PC-3 (cell line): ENCODE measurements around the gene RAP1GAP. TPM values are rescaled to one million over a fixed set of nuclear protein-coding genes. Genes with fewer than 3 reads are reported as not detected.
A peak's percentile ranks its signal among the peaks of the same experiment; 100 is the strongest.

ENCODE experiments used
- ATAC-seq: fragments of 200-7000 bp; cut with Tn5 transposase; 2 replicates; pipeline ENCODE4 v1.9.1; 2020; ENCODE audit warnings: mild to moderate bottlenecking, moderate library complexity
- BruUV-seq: library from RNA; stranded (reverse); fragments of 400-500 nt; replicated peaks from 2 replicates; lab custom pipeline; 2021; lab: Mats Ljungman, UMichigan
- CTCF ChIA-PET: fragments of 300-600 bp; sonication (Branson Sonifier 250); formaldehyde crosslinking; loops from one replicate; lab custom pipeline; 2022; ENCODE audit warnings: antibody characterized with exemption; lab: Charles Lee
- POLR2A ChIA-PET: fragments of 300-600 bp; sonication (Branson Sonifier 250); formaldehyde crosslinking; loops from one replicate; lab custom pipeline; 2022; ENCODE audit warnings: antibody characterized with exemption; ENCODE audit not compliant: unreplicated experiment; lab: Charles Lee
- DNase-seq: peaks from one replicate; pipeline ENCODE4 v3.0.0-alpha.2; 2015
- H2AFZ ChIP-seq: fragments of 300-600 bp; sonication (generic); 2 replicates; pipeline ENCODE4 v1.6.0; 2016; ENCODE audit warnings: antibody characterized with exemption, low read length
- H3F3A ChIP-seq: fragments of 300-600 bp; sonication (generic); one replicate; pipeline ENCODE4 v1.6.0; 2017; ENCODE audit warnings: antibody characterized with exemption, low read length, control low read depth, mild to moderate bottlenecking; ENCODE audit not compliant: unreplicated experiment
- H3K27ac ChIP-seq: fragments of 300-600 bp; sonication (generic); 2 replicates; pipeline ENCODE4 v1.5.1; 2016; ENCODE audit warnings: mild to moderate bottlenecking, low read length
- H3K27me3 ChIP-seq: fragments of 300-600 bp; sonication (generic); 2 replicates; pipeline ENCODE4 v1.6.1; 2016; ENCODE audit warnings: low read length, mixed read lengths
- H3K36me3 ChIP-seq: fragments of 300-600 bp; sonication (generic); 2 replicates; pipeline ENCODE4 v1.6.1; 2016; ENCODE audit warnings: low read depth, mixed run types, low read length, mixed read lengths
- H3K4me1 ChIP-seq: fragments of 300-600 bp; sonication (generic); 2 replicates; pipeline ENCODE4 v1.5.1; 2016; ENCODE audit warnings: low read length; ENCODE audit not compliant: insufficient read depth
- H3K4me2 ChIP-seq: fragments of 300-600 bp; sonication (generic); 2 replicates; pipeline ENCODE4 v1.6.0; 2016; ENCODE audit warnings: low read length
- H3K4me3 ChIP-seq: fragments of 300-600 bp; sonication (generic); 2 replicates; pipeline ENCODE4 v1.5.1; 2016; ENCODE audit warnings: mild to moderate bottlenecking, low read length, mixed read lengths
- H3K79me2 ChIP-seq: fragments of 300-600 bp; sonication (generic); 2 replicates; pipeline ENCODE4 v1.6.1; 2017; ENCODE audit warnings: low read length, mixed read lengths
- H3K9ac ChIP-seq: fragments of 300-600 bp; sonication (generic); 2 replicates; pipeline ENCODE4 v1.6.0; 2016; ENCODE audit warnings: mild to moderate bottlenecking, low read length
- H3K9me2 ChIP-seq: fragments of 300-600 bp; sonication (generic); replicated peaks from 2 replicates; pipeline ENCODE4 v1.6.1; 2016; ENCODE audit warnings: mixed run types, low read length, mixed read lengths
- H3K9me3 ChIP-seq: fragments of 300-600 bp; sonication (generic); 2 replicates; pipeline ENCODE4 v1.6.1; 2016; ENCODE audit warnings: low read length, mixed read lengths
- H4K20me1 ChIP-seq: fragments of 300-600 bp; sonication (generic); 2 replicates; pipeline ENCODE4 v1.6.1; 2016; ENCODE audit warnings: low read length, mixed read lengths
- EZH2 ChIP-seq: fragments of 300-600 bp; sonication (generic); IDR thresholded peaks from one replicate; pipeline ENCODE4 v1.6.1; 2017; ENCODE audit warnings: antibody characterized with exemption, mild to moderate bottlenecking, low read length; ENCODE audit not compliant: unreplicated experiment
- EZH2phosphoT487 ChIP-seq: fragments of 300-600 bp; sonication (generic); IDR thresholded peaks from 2 replicates; pipeline ENCODE4 v1.6.1; 2018; ENCODE audit warnings: mild to moderate bottlenecking, antibody characterized with exemption, low read length, borderline replicate concordance
- intact Hi-C: fragments of 100-400 bp; cut with micrococcal nuclease; formaldehyde crosslinking; loops from 2 replicates; pipeline ENCODE4 v1.9.0; 2023
- total RNA-seq: library from RNA; depleted of rRNA; stranded (reverse); fragments of >200 nt; gene quantifications from 2 replicates; pipeline ENCODE4 v1.2.3, GENCODE V29; 2014
- TF ChIP-seq, protein P1 (sequence below): fragments of 300-600 bp; sonication (generic); conservative IDR thresholded peaks from 2 replicates; pipeline ENCODE4 v1.5.1; 2017; ENCODE audit warnings: antibody characterized with exemption, low read depth, mild to moderate bottlenecking, low read length

Gene RAP1GAP
- total RNA-seq, 1 experiment from 2014 or later: 12.1 TPM

DNA sequence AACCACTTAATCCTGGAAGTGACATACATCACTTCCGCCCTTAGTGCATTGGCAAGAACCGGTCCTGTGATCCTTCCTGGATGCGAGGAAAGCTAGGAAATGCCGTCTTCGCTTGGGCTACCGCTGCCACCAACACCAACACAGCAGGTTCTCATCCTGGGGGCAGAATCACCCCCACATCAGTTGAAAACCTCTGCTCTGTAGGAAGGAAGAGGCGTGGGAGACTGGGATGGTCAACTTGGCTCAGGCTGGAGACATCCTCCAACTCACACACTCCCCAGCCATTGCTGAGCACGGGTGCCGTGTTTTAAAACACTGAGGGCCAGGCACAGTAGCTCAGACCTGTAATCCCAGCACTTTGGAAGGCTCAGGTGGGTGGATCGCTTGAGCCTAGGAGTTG is 85.1 kb downstream of the RAP1GAP start:
- intact Hi-C loops: no loop called here
- TF ChIP-seq EZH2: no peak
- TF ChIP-seq, protein P1, sequence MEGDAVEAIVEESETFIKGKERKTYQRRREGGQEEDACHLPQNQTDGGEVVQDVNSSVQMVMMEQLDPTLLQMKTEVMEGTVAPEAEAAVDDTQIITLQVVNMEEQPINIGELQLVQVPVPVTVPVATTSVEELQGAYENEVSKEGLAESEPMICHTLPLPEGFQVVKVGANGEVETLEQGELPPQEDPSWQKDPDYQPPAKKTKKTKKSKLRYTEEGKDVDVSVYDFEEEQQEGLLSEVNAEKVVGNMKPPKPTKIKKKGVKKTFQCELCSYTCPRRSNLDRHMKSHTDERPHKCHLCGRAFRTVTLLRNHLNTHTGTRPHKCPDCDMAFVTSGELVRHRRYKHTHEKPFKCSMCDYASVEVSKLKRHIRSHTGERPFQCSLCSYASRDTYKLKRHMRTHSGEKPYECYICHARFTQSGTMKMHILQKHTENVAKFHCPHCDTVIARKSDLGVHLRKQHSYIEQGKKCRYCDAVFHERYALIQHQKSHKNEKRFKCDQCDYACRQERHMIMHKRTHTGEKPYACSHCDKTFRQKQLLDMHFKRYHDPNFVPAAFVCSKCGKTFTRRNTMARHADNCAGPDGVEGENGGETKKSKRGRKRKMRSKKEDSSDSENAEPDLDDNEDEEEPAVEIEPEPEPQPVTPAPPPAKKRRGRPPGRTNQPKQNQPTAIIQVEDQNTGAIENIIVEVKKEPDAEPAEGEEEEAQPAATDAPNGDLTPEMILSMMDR: no peak
- TF ChIP-seq EZH2phosphoT487: no peak
- H3K27ac ChIP-seq: no peak overlapping the region
- no peak overlapping the region for H3K9ac ChIP-seq
- no peaks in the 10 kb centered on the region for H3F3A ChIP-seq
- ATAC-seq (no peak), DNase-seq (no peak)
- no peaks in the 10 kb centered on the region for H3K9me3 ChIP-seq
- H3K4me2 ChIP-seq: no peak overlapping the region
- no peaks in the 10 kb centered on the region for H3K79me2 ChIP-seq
- POLR2A ChIA-PET: no interaction called here
- H3K36me3 ChIP-seq: no peaks in the 10 kb centered on the region
- CTCF ChIA-PET: no interaction called here
- no peak overlapping the region for H3K4me3 ChIP-seq
- H2AFZ ChIP-seq: no peak overlapping the region
- no TSS peak for BruUV-seq
- no peaks in the 10 kb centered on the region for H3K9me2 ChIP-seq
- H4K20me1 ChIP-seq: no peaks in the 10 kb centered on the region
- H3K4me1 ChIP-seq: peaks cover 14% of the 10 kb centered on the region
- no peaks in the 10 kb centered on the region for H3K27me3 ChIP-seq

DNA sequence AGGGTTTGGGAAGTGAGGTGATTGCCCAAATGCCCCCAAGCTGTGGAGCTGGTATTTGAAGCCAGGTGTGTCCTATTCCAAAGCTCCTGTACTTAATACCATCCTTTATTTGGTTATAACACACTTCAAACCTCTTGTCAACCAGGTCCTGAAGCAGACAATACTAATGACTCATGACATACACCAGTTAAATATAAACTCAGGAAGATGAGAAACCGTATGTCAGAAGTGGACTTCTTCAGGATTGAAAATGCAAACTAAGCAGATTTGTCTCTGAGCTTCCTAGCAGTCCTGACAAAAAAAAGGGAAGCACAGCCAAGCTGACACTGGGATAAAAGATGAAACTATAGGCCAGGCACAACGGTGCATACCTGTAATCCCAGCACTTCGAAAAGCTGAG is 89.4 kb downstream of the RAP1GAP start:
- intact Hi-C loops: no loop called here
- BruUV-seq: no TSS peak
- H3K36me3 ChIP-seq: no peaks in the 10 kb centered on the region
- H3F3A ChIP-seq: no peaks in the 10 kb centered on the region
- H3K79me2 ChIP-seq: no peaks in the 10 kb centered on the region
- no peak overlapping the region for H3K4me3 ChIP-seq
- DNase-seq: peak; percentile 37
- H3K9ac ChIP-seq: no peak overlapping the region
- H3K4me2 ChIP-seq: no peak overlapping the region
- no peak overlapping the region for H3K27ac ChIP-seq
- TF ChIP-seq, protein P1: no peak
- TF ChIP-seq EZH2phosphoT487: no peak
- H3K9me3 ChIP-seq: no peaks in the 10 kb centered on the region
- H3K4me1 ChIP-seq: no peaks in the 10 kb centered on the region
- no peak overlapping the region for H2AFZ ChIP-seq
- POLR2A ChIA-PET: interaction anchor here (0.6 kb wide), 1 partner anchor 224 kb away, joined by 4 read pairs; no protein-coding TSS in a partner anchor
- CTCF ChIA-PET: no interaction called here
- no peaks in the 10 kb centered on the region for H4K20me1 ChIP-seq
- H3K9me2 ChIP-seq: no peaks in the 10 kb centered on the region
- no peaks in the 10 kb centered on the region for H3K27me3 ChIP-seq
- no peak for ATAC-seq

DNA sequence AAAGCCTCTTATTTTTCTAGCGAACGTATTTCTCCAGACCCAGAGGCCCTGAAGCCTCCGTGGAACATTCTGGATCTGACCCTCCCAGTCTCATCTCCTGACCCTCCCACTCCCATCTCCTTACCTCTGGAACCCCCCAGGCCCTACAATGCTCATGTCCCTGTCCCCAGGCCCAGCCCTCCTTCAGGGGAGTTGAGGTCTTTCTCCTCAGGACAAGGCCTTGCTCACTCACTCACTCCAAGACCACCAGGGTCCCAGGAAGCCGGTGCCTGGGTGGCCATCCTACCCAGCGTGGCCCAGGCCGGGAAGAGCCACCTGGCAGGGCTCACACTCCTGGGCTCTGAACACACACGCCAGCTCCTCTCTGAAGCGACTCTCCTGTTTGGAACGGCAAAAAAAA is 91.2 kb downstream of the RAP1GAP start:
- TF ChIP-seq EZH2phosphoT487: no peak
- TF ChIP-seq, protein P1: no peak
- ChIA-PET CTCF (no interaction called here), POLR2A (no interaction called here)
- Histone ChIP-seq H3K27ac (no peak overlapping the region), H3K4me1 (no peaks in the 10 kb centered on the region), H3K27me3 (no peaks in the 10 kb centered on the region), H3K36me3 (no peaks in the 10 kb centered on the region), H3K4me2 (no peak overlapping the region), H4K20me1 (no peaks in the 10 kb centered on the region), H2AFZ (no peak overlapping the region), H3K79me2 (no peaks in the 10 kb centered on the region), H3K4me3 (no peak overlapping the region), H3F3A (no peaks in the 10 kb centered on the region), H3K9ac (no peak overlapping the region), H3K9me2 (no peaks in the 10 kb centered on the region), H3K9me3 (no peaks in the 10 kb centered on the region)
- DNase-seq (no peak), ATAC-seq (no peak)
- intact Hi-C loops: no loop called here
- no TSS peak for BruUV-seq
